ENCODE data around the gene GNRH2.
"Not testable (repeated sequence)": the region's sequence is repeated elsewhere in the genome, so short reads cannot be mapped to it uniquely, and the experiment has no call there.

The GNRH2 gene

GRCh38 chr20:3075315-3075714 lies 31.9 kb downstream of the GNRH2 start:
- not testable (repeated sequence) for DNase-seq

- DNase-seq: no peak
These were observed 34.3 kb downstream of the GNRH2 start for GRCh38 chr20:3077618-3078134.

- DNase-seq: no peak
These were observed 37.5 kb downstream of the GNRH2 start for GRCh38 chr20:3080939-3081388.

- DNase-seq: no peak
These were observed 38.2 kb downstream of the GNRH2 start for GRCh38 chr20:3081641-3082040.

GRCh38 chr20:3082306-3082951 lies 39.0 kb downstream of the GNRH2 start:
- DNase-seq: peak; percentile 48

- peak; percentile 40 for DNase-seq
These were observed 39.8 kb downstream of the GNRH2 start for GRCh38 chr20:3082955-3083952.

GRCh38 chr20:3084283-3084985 lies 41.0 kb downstream of the GNRH2 start, which contains the start of gene AVP:
Gene AVP (minus strand): TSS chr20:3084724. CDS start chr20:3084674, 50 bp downstream.
- DNase-seq: no peak

DNA sequence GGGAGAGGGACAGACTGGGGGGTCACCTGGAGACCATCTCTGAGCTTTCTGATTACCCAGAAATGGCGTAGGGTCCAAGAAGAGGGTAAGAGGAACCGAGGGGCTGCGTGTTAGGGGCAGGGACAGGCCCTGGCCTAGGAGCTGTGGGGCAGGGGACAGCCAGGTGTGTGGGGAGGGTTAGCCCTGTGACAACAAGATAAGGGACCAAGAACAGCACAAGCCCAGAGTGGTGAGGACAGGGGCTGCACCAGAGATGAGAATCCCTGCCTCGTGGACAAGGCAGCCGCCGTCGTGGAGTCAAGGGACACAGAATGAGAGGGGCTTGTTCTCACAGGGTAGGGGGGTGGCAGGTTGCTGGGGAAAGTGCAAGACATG lies 41.6 kb downstream of the GNRH2 start:
- DNase-seq: no peak

- DNase-seq: no peak
These were observed 42.2 kb downstream of the GNRH2 start for GRCh38 chr20:3085571-3086072.

DNA sequence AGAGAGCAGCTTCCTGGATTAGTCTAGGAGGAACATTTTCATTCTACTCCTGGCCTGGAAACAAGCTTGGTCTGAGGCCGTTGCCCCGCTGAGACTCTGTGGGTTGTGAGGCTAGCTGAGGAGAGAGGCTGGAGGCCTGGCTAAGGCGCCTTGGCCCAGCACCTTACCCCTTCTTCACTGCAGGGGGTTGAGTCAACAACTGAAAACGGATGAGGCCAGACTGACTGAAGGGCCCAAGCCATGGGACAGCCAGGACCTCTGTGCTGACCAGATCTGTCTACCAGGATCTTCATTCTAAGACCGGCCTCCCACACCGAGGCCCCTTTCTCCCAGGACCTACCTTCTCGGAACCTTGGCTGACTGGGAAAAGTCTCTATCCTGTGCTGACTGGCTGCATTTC lies 44.6 kb downstream of the GNRH2 start:
- no peak for DNase-seq

DNA sequence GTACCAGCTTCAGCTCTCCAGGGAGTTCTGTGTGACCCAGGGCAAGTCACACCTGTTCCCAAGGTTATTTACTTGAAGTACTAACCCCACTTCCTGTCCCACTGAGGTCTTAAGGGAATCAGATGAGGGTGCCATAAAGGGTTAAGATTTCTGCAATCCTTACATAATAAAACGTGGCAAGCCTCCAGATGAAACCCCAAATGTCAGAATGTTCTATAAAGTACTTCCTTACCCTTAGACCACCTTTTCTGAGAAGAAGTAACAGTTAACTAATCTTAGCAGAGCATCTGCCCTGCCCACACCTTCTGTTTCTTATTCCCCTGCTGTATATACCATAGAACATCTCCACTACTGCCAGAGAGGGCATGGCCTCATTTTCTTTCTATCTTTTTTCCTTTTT lies 47.1 kb downstream of the GNRH2 start:
- no peak for DNase-seq

DNA sequence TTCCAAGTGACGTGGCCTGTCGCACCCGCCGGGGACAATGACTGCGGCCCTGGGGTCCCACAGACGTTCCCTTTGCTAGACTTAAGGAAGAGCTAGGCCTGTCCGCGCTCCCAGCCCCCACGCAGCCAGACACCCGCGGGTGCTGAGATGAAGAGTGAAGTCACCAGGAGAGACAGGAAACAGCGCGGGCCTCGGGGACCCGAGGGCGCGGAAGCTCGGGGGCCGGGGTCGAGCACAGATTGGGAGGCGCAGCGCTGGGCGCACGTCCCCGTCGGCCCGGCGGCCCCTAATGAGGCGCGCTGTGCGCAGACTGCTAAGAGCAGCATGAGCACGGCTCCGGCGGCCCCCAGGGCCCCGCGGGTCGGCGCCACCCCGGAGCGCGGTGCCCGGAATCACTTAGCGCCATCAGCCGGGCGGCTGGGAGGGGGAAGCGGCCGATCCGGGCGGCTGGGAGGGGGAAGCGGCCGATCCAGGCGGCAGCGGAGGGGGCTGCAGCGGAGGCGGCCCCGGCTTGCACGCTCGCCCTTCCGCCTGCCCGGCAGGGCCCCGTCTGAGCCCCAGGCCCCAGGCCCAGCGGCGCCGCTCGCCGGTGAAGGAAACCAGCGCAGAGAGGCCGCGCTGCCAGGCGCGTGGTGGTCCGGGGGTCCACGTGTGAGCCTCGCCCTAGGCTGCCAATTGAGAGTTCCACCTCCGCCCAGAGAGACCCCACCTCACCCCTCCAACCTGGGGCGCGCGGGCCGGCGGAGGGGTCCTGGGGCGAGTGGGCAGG lies 49.4 kb downstream of the GNRH2 start:
- peak; percentile 56 for DNase-seq

GRCh38 chr20:3093861-3094361 lies 50.5 kb downstream of the GNRH2 start:
- DNase-seq: no peak

DNA sequence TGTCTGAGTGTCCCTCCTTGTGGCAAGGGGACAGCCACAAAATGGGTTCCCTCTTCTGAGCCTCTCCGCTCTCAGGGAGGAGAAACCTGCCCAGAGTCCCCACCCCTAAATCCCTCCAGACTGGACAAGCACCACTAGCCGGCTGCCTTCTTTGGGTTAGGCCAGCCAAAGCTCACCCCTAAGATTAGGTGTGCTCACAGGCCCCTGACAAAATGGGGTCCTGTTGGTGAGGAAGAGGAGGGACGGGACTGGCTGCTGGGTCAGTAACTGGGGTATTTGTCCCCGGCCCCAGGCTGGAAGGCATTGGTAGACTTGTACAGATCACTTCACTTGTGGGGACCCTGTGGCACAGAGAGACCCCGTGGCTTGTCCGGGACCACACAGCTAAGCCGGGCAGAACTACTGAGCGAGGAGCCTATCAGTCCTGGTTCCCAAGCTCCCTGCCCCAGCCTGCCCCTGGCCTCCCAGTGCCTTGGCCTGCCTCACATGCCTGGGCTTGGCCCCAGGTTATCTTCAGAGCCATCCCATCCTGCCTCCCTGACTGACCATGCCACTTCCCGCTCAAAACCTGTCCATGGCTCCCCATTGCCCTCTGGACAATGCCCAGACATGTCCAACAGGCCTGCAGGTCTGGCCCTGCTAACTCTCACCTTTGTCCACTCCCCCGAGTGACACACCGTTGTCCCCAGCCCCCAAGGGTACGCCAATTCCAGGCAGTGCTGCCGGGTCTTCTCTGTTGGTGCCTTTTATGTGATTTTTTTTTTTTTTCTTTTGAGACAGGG lies 51.6 kb downstream of the GNRH2 start:
- DNase-seq: no peak

Data from eye (tissue), 1 donor.